Measurements from ENCODE around the gene CDKL2. TPM values are rescaled to one million over a fixed set of nuclear protein-coding genes. Genes with fewer than 3 reads are reported as not detected.
A peak's percentile ranks its signal among the peaks of the same experiment; 100 is the strongest.

Gene CDKL2
- total RNA-seq, 1 donor from 2014 or later = 2.9 TPM

DNA sequence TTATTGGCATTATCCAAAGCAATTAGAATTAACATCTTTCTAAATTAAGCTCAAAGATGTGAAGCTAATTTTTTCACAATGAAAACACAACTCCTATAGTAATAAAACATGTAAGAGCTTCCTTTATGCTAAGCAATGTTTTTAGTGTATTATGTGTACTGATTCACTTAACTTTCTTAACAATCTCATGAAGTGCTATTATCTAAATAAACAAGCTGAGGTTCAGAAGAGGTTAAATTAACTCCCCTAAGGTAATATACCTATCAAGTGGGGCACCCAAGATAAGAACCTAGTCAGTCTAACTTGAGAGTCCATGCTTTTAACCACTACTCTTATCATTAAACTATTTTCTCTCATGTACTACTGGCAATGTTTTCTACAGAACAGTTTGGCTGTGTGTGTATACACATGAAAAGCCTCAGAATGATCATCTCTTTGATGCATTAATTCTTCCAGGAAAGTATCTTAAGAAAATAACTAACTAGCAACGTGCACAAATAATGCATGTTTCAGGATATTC lies 29.2 kb upstream of the CDKL2 start:
- no peak for DNase-seq (ENCODE audit: low spot score)
- peaks cover 3% of the 10 kb centered on the region for H3K27me3 Mint-ChIP-seq (ENCODE audit: insufficient read depth, low read depth)
- Histone ChIP-seq H3K9ac (no peak overlapping the region), H3K79me2 (ENCODE audit: low read depth) (peaks cover 94% of the 10 kb centered on the region), H3K4me2 (no peak overlapping the region), H4K20me1 (ENCODE audit: low read depth) (peaks cover 88% of the 10 kb centered on the region), H3K4me3 (no peak overlapping the region), H2AFZ (replicated peaks) (no peak overlapping the region), H3K9me3 (ENCODE audit: low read depth) (no peaks in the 10 kb centered on the region), H3F3A (ENCODE audit: low read depth) (peaks cover 37% of the 10 kb centered on the region), H3K36me3 (peaks cover 39% of the 10 kb centered on the region), H3K27ac (peak overlapping the region; percentile 31), H3K4me1 (no peaks in the 10 kb centered on the region), H3K27me3 (no peaks in the 10 kb centered on the region)
- no peak overlapping the region for H3K27ac Mint-ChIP-seq
- H3K9me3 Mint-ChIP-seq = no peaks in the 10 kb centered on the region
- H3K36me3 Mint-ChIP-seq = peaks cover 32% of the 10 kb centered on the region
- H3K4me1 Mint-ChIP-seq = peaks cover 2% of the 10 kb centered on the region
- no peak for TF ChIP-seq EZH2phosphoT487 (IDR thresholded peaks at IDR 0.05)
- no peak for TF ChIP-seq EZH2 (IDR thresholded peaks at IDR 0.05)
- TF ChIP-seq, protein P1, sequence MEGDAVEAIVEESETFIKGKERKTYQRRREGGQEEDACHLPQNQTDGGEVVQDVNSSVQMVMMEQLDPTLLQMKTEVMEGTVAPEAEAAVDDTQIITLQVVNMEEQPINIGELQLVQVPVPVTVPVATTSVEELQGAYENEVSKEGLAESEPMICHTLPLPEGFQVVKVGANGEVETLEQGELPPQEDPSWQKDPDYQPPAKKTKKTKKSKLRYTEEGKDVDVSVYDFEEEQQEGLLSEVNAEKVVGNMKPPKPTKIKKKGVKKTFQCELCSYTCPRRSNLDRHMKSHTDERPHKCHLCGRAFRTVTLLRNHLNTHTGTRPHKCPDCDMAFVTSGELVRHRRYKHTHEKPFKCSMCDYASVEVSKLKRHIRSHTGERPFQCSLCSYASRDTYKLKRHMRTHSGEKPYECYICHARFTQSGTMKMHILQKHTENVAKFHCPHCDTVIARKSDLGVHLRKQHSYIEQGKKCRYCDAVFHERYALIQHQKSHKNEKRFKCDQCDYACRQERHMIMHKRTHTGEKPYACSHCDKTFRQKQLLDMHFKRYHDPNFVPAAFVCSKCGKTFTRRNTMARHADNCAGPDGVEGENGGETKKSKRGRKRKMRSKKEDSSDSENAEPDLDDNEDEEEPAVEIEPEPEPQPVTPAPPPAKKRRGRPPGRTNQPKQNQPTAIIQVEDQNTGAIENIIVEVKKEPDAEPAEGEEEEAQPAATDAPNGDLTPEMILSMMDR (IDR thresholded peaks at IDR 0.05) = no peak
- H3K4me3 Mint-ChIP-seq = no peak overlapping the region

GRCh38 chr4:75658876-75659275 lies 28.5 kb upstream of the CDKL2 start:
- H3K4me3 Mint-ChIP-seq = no peak overlapping the region
- H3K9ac ChIP-seq = no peak overlapping the region
- no peaks in the 10 kb centered on the region for H3K4me1 ChIP-seq
- H3K36me3 ChIP-seq = peaks cover 46% of the 10 kb centered on the region
- peaks cover 32% of the 10 kb centered on the region for H3K36me3 Mint-ChIP-seq
- peaks cover 2% of the 10 kb centered on the region for H3K4me1 Mint-ChIP-seq
- H3K4me2 ChIP-seq = no peak overlapping the region
- H3K4me3 ChIP-seq = no peak overlapping the region
- no peak overlapping the region for H3K27ac ChIP-seq
- H2AFZ ChIP-seq (replicated peaks) = no peak overlapping the region
- H3K79me2 ChIP-seq (ENCODE audit: low read depth) = peaks cover 94% of the 10 kb centered on the region
- H4K20me1 ChIP-seq (ENCODE audit: low read depth) = peaks cover 88% of the 10 kb centered on the region
- H3F3A ChIP-seq (ENCODE audit: low read depth) = peaks cover 42% of the 10 kb centered on the region
- H3K9me3 ChIP-seq (ENCODE audit: low read depth) = no peaks in the 10 kb centered on the region
- no peak overlapping the region for H3K27ac Mint-ChIP-seq
- no peaks in the 10 kb centered on the region for H3K27me3 ChIP-seq
- no peak for TF ChIP-seq EZH2phosphoT487 (IDR thresholded peaks at IDR 0.05)
- no peak for TF ChIP-seq EZH2 (IDR thresholded peaks at IDR 0.05)
- TF ChIP-seq, protein P1 (IDR thresholded peaks at IDR 0.05) = no peak
- DNase-seq (ENCODE audit: low spot score) = no peak
- H3K9me3 Mint-ChIP-seq = no peaks in the 10 kb centered on the region
- H3K27me3 Mint-ChIP-seq (ENCODE audit: insufficient read depth, low read depth) = peaks cover 3% of the 10 kb centered on the region

DNA sequence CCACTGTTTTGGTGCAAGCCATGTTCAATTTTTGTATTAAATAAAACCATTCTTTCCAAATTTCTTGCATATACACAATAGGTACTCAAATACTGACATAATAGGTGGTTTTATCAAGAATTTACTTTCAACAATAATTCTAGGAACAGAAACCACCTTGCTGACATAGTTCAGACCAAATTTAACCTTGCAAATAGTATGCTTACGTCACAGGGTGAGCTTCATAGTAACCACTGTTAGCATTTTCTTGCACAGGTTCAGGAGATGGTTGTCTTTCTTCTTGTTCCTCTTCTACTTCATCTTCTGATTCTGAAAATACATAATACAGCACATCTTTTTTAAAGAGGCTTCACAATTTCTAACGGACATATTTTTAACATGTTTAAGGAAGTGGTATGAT lies 25.2 kb upstream of the CDKL2 start:
- Histone ChIP-seq H3K4me1 (no peaks in the 10 kb centered on the region), H3F3A (ENCODE audit: low read depth) (peaks cover 44% of the 10 kb centered on the region), H3K4me3 (no peak overlapping the region), H3K9ac (no peak overlapping the region), H2AFZ (replicated peaks) (no peak overlapping the region), H3K79me2 (ENCODE audit: low read depth) (peaks cover 95% of the 10 kb centered on the region), H3K4me2 (no peak overlapping the region), H4K20me1 (ENCODE audit: low read depth) (peaks cover 75% of the 10 kb centered on the region), H3K27me3 (no peaks in the 10 kb centered on the region), H3K27ac (no peak overlapping the region), H3K9me3 (ENCODE audit: low read depth) (no peaks in the 10 kb centered on the region), H3K36me3 (peaks cover 61% of the 10 kb centered on the region)
- peaks cover 26% of the 10 kb centered on the region for H3K36me3 Mint-ChIP-seq
- H3K9me3 Mint-ChIP-seq = no peaks in the 10 kb centered on the region
- H3K27ac Mint-ChIP-seq = no peak overlapping the region
- no peak overlapping the region for H3K4me3 Mint-ChIP-seq
- H3K27me3 Mint-ChIP-seq (ENCODE audit: insufficient read depth, low read depth) = peaks cover 1% of the 10 kb centered on the region
- no peak for DNase-seq (ENCODE audit: low spot score)
- H3K4me1 Mint-ChIP-seq = peaks cover 1% of the 10 kb centered on the region
- TF ChIP-seq, protein P1 (IDR thresholded peaks at IDR 0.05) = no peak
- no peak for TF ChIP-seq EZH2phosphoT487 (IDR thresholded peaks at IDR 0.05)
- TF ChIP-seq EZH2 (IDR thresholded peaks at IDR 0.05) = no peak
